IMR-90 (cell line): ENCODE results near the gene OPRL1. TPM values are rescaled to one million over a fixed set of nuclear protein-coding genes. Genes with fewer than 3 reads are reported as not detected.

ENCODE experiments used
- ATAC-seq: fragments of 200-7000 bp; cut with Tn5 transposase; 2 replicates; pipeline ENCODE4 v1.9.1; 2020; ENCODE audit warnings: low read depth, mild to moderate bottlenecking, moderate library complexity
- BruUV-seq: library from RNA; stranded (reverse); fragments of 400-500 nt; replicated peaks from 2 replicates; lab custom pipeline; 2021; lab: Mats Ljungman, UMichigan
- CTCF ChIA-PET: fragments of 300-600 bp; formaldehyde crosslinking; extraction: SDS; loops from one replicate; lab custom pipeline; 2021; ENCODE audit warnings: antibody characterized with exemption; lab: Yijun Ruan, JAX
- POLR2A ChIA-PET: fragments of 300-600 bp; sonication (Branson Sonifier 250); formaldehyde crosslinking; loops from one replicate; lab custom pipeline; 2022; ENCODE audit warnings: antibody characterized with exemption; ENCODE audit not compliant: unreplicated experiment; lab: Charles Lee
- DNase-seq: peaks from one replicate; pipeline ENCODE4 v3.0.0; 2013
- H2AFZ ChIP-seq: replicated peaks from 2 replicates; pipeline ENCODE3; 2013; ENCODE audit warnings: low read length, mild to moderate bottlenecking; ENCODE audit not compliant: poor library complexity
- H2AK5ac ChIP-seq: 2 replicates; pipeline ENCODE4 v1.6.1; 2013; ENCODE audit warnings: low read depth, low read length, inconsistent platforms
- H2AK9ac ChIP-seq: replicated peaks from 2 replicates; pipeline ENCODE3; 2013; ENCODE audit warnings: mild to moderate bottlenecking, low read depth, low read length, moderate library complexity; ENCODE audit not compliant: poor library complexity
- H2BK120ac ChIP-seq: 2 replicates; pipeline ENCODE4 v1.6.1; 2013; ENCODE audit warnings: low read depth, low read length, inconsistent platforms
- H2BK15ac ChIP-seq: 3 replicates; pipeline ENCODE4 v1.6.1; 2013; ENCODE audit warnings: low read depth, low read length, inconsistent platforms
- H2BK20ac ChIP-seq: 2 replicates; pipeline ENCODE4 v1.6.1; 2013; ENCODE audit warnings: low read depth, mild to moderate bottlenecking, inconsistent platforms, low read length, moderate library complexity
- H2BK5ac ChIP-seq: 2 replicates; pipeline ENCODE4 v1.6.1; 2013; ENCODE audit warnings: mild to moderate bottlenecking, low read depth, low read length, inconsistent platforms; ENCODE audit not compliant: poor library complexity, severe bottlenecking
- H3K14ac ChIP-seq: replicated peaks from 2 replicates; pipeline ENCODE4 v1.6.1; 2013; ENCODE audit warnings: low read depth, low read length, inconsistent platforms
- H3K18ac ChIP-seq: 2 replicates; pipeline ENCODE4 v1.6.1; 2013; ENCODE audit warnings: low read depth, low read length, control low read depth
- H3K23ac ChIP-seq: 2 replicates; pipeline ENCODE4 v1.6.1; 2013; ENCODE audit warnings: low read depth, low read length, inconsistent platforms
- H3K27ac ChIP-seq: 2 replicates; pipeline ENCODE4 v1.5.1; 2013; ENCODE audit warnings: mild to moderate bottlenecking, control low read depth, low read length; ENCODE audit not compliant: insufficient read depth
- H3K27me3 ChIP-seq: 2 replicates; pipeline ENCODE4 v1.6.1; 2013; ENCODE audit warnings: low read length; ENCODE audit not compliant: control insufficient read depth, insufficient read depth
- H3K36me3 ChIP-seq: 2 replicates; pipeline ENCODE4 v1.6.1; 2013; ENCODE audit warnings: low read length, mixed read lengths; ENCODE audit not compliant: control insufficient read depth, insufficient read depth
- H3K4ac ChIP-seq: 2 replicates; pipeline ENCODE4 v1.6.1; 2013; ENCODE audit warnings: low read depth, low read length, inconsistent platforms
- H3K4me1 ChIP-seq: 2 replicates; pipeline ENCODE4 v1.6.1; 2013; ENCODE audit warnings: low read length, mixed read lengths; ENCODE audit not compliant: control insufficient read depth, insufficient read depth
- H3K4me2 ChIP-seq: 2 replicates; pipeline ENCODE4 v1.6.1; 2013; ENCODE audit warnings: low read depth, mild to moderate bottlenecking, control low read depth, low read length, moderate library complexity
- H3K4me3 ChIP-seq: 2 replicates; pipeline ENCODE4 v1.5.1; 2013; ENCODE audit warnings: low read depth, mild to moderate bottlenecking, control low read depth, low read length, moderate library complexity; ENCODE audit not compliant: insufficient read depth
- H3K56ac ChIP-seq: 2 replicates; pipeline ENCODE4 v1.6.1; 2013; ENCODE audit warnings: low read length, inconsistent platforms; ENCODE audit not compliant: insufficient read depth; ENCODE audit errors: extremely low read depth
- H3K79me1 ChIP-seq, 2 experiments: 2 replicates each; pipeline ENCODE4 v1.6.1; 2013; ENCODE audit warnings: low read length in 2 of 2, inconsistent platforms in 1 of 2, low read depth in 1 of 2
- H3K9ac ChIP-seq: 2 replicates; pipeline ENCODE4 v1.6.1; 2013; ENCODE audit warnings: low read depth, low read length, control low read depth
- H3K9me1 ChIP-seq: 2 replicates; pipeline ENCODE4 v1.6.1; 2013; ENCODE audit warnings: low read length, inconsistent platforms; ENCODE audit not compliant: insufficient read depth
- H3K9me3 ChIP-seq: 2 replicates; pipeline ENCODE4 v1.6.1; 2013; ENCODE audit warnings: low read length; ENCODE audit not compliant: control insufficient read depth, insufficient read depth
- H4K20me1 ChIP-seq: 2 replicates; pipeline ENCODE4 v1.6.1; 2013; ENCODE audit warnings: low read length, inconsistent platforms; ENCODE audit not compliant: insufficient read depth
- H4K5ac ChIP-seq: 2 replicates; pipeline ENCODE4 v1.6.1; 2013; ENCODE audit warnings: mild to moderate bottlenecking, low read depth, low read length, control low read depth
- H4K8ac ChIP-seq, 2 experiments: 2 replicates each; pipeline ENCODE4 v1.6.1; 2013; ENCODE audit warnings: low read depth in 2 of 2, low read length in 2 of 2, control low read depth in 1 of 2, inconsistent platforms in 1 of 2
- H4K91ac ChIP-seq: 2 replicates; pipeline ENCODE4 v1.6.1; 2013; ENCODE audit warnings: low read depth, low read length, inconsistent platforms; ENCODE audit not compliant: insufficient read depth
- BHLHE40 ChIP-seq: fragments of 150-350 bp; IDR thresholded peaks from 2 replicates; pipeline ENCODE4 v1.6.1; 2016; ENCODE audit warnings: mild to moderate bottlenecking, low read depth, low read length
- CEBPB ChIP-seq: IDR thresholded peaks from 2 replicates; pipeline ENCODE4 v1.6.1; 2012; ENCODE audit warnings: low read depth, low read length, improper control_type of control experiment
- CHD1 ChIP-seq: IDR thresholded peaks from 2 replicates; pipeline ENCODE4 v1.6.1; 2012; ENCODE audit warnings: low read depth, low read length, improper control_type of control experiment
- ELK1 ChIP-seq: fragments of 150-350 bp; IDR thresholded peaks from 2 replicates; pipeline ENCODE4 v1.6.1; 2016; ENCODE audit warnings: low read depth, mild to moderate bottlenecking, low read length, moderate library complexity, borderline replicate concordance
- FOS ChIP-seq: fragments of 150-350 bp; IDR thresholded peaks from 2 replicates; pipeline ENCODE4 v1.6.1; 2016; ENCODE audit warnings: low read depth, low read length
- MAFK ChIP-seq: IDR thresholded peaks from 2 replicates; pipeline ENCODE4 v1.6.1; 2012; ENCODE audit warnings: low read depth, low read length, improper control_type of control experiment
- MAZ ChIP-seq: IDR thresholded peaks from 2 replicates; pipeline ENCODE4 v1.6.1; 2012; ENCODE audit warnings: low read depth, mild to moderate bottlenecking, low read length, improper control_type of control experiment, moderate library complexity, borderline replicate concordance
- NFE2L2 ChIP-seq: fragments of 150-350 bp; IDR thresholded peaks from 2 replicates; pipeline ENCODE4 v1.6.1; 2016; ENCODE audit warnings: low read depth, mild to moderate bottlenecking, low read length
- POLR2A ChIP-seq: IDR thresholded peaks from 2 replicates; pipeline ENCODE4 v1.6.1; 2012; ENCODE audit warnings: mild to moderate bottlenecking, low read depth, low read length
- RAD21 ChIP-seq: IDR thresholded peaks from 2 replicates; pipeline ENCODE4 v1.6.1; 2012; ENCODE audit warnings: low read length, improper control_type of control experiment
- RCOR1 ChIP-seq: IDR thresholded peaks from 2 replicates; pipeline ENCODE4 v1.6.1; 2012; ENCODE audit warnings: mild to moderate bottlenecking, low read length, improper control_type of control experiment; ENCODE audit not compliant: insufficient replicate concordance
- RFX5 ChIP-seq: IDR thresholded peaks from 2 replicates; pipeline ENCODE4 v1.8.0; 2012; ENCODE audit warnings: low read depth, mild to moderate bottlenecking, low read length, moderate library complexity
- SMC3 ChIP-seq: fragments of 150-350 bp; IDR thresholded peaks from 2 replicates; pipeline ENCODE4 v1.6.1; 2016; ENCODE audit warnings: low read depth, mild to moderate bottlenecking, antibody characterized with exemption, low read length, moderate library complexity
- USF2 ChIP-seq: fragments of 150-350 bp; IDR thresholded peaks from 2 replicates; pipeline ENCODE4 v1.6.1; 2017; ENCODE audit warnings: mild to moderate bottlenecking, antibody characterized with exemption, low read length, low read depth
- WGBS, 2 experiments: methylation state at CpG; one replicate each; pipeline versions ENCODE4 v1.1.5 to v1.1.7; 2013; ENCODE audit warnings: missing lambda C conversion rate in 2 of 2; ENCODE audit not compliant: insufficient read length in 1 of 2; ENCODE audit errors: extremely low coverage in 2 of 2; 5-methylcytosine and 5-hydroxymethylcytosine counted together
- dilution Hi-C: fragments of 300-500 bp; cut with HindIII; formaldehyde crosslinking; loops from one replicate; pipeline ENCODE4 v1.14.3; 2018; ENCODE audit warnings: low sequenced_read_pairs; ENCODE audit not compliant: unreplicated experiment
- in situ Hi-C: fragments of 300-500 bp; cut with MboI; formaldehyde crosslinking; loops from 3 replicates; pipeline ENCODE4 v1.14.3; 2019; ENCODE audit warnings: low sequenced_read_pairs, inconsistent platforms, mixed read lengths
- intact Hi-C: fragments of 100-400 bp; cut with micrococcal nuclease; formaldehyde crosslinking; loops from 2 replicates; pipeline ENCODE4 v1.10.0; 2022
- polyA plus RNA-seq, 3 experiments: library from polyadenylated mRNA; depleted of rRNA; stranded (reverse); fragments of >200 nt; gene quantifications; 2 replicates each; pipeline ENCODE4 v1.2.3, GENCODE V29; 2012; ENCODE audit warnings: low replicate concordance in 1 of 3
- total RNA-seq: library from RNA; depleted of rRNA; stranded (reverse); fragments of >200 nt; gene quantifications from 2 replicates; pipeline ENCODE4 v1.2.3, GENCODE V29; 2012
- TF ChIP-seq, protein P1 (sequence below): conservative IDR thresholded peaks from 2 replicates; pipeline ENCODE4 v1.5.1; 2012; ENCODE audit warnings: mild to moderate bottlenecking, low read depth, low read length, improper control_type of control experiment

Gene OPRL1
- total and polyA plus RNA-seq, 2 of the 4 experiments (the other 2 are of a cell fraction) = 0.36 to 1.2 TPM

DNA sequence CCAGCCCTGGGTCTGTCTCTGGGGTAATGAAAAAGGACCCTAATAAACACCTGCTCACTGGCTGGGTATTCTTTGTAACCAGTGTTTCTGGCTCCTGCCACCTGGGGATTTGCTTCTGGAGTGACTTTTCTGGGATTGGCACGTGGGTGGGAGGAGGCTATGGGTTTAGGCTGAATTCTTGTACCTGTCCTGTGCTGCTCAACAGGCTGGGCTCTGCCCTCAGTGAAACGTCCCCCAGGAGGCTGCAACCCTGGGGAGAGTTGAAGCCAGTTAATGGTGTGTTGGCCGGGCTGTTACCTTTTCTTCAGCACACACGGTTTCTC, 20.6 kb downstream of the OPRL1 start:
- no TSS peak for BruUV-seq
- intact Hi-C loops = no loop called here
- POLR2A ChIA-PET = no interaction called here
- Histone ChIP-seq H3K79me1 (no peaks in the 10 kb centered on the region), H3K4me3 (no peak overlapping the region), H3K23ac (no peak overlapping the region), H3K14ac (no peak overlapping the region), H2BK5ac (no peak overlapping the region), H4K8ac (no peak overlapping the region), H2BK120ac (no peak overlapping the region), H3K4me1 (no peaks in the 10 kb centered on the region), H3K56ac (no peak overlapping the region), H3K36me3 (no peaks in the 10 kb centered on the region), H3K18ac (no peak overlapping the region), H2AK9ac (no peak overlapping the region), H3K9me1 (no peaks in the 10 kb centered on the region), H2BK20ac (no peak overlapping the region), H3K4ac (no peak overlapping the region), H2AK5ac (no peak overlapping the region), H3K9ac (no peak overlapping the region), H3K27ac (no peak overlapping the region), H4K5ac (no peak overlapping the region), H3K4me2 (no peak overlapping the region), H4K20me1 (no peaks in the 10 kb centered on the region), H2BK15ac (no peak overlapping the region), H4K91ac (no peak overlapping the region), H3K9me3 (no peaks in the 10 kb centered on the region), H2AFZ (no peak overlapping the region), H3K27me3 (peaks cover 41% of the 10 kb centered on the region)
- 60% methylated on average over 1 of the region's 4 CpGs; no CpG with 5 or more reads in 1 of the 2 experiments for WGBS, 2 experiments
- ATAC-seq (no peak), DNase-seq (no peak)
- dilution Hi-C loops = no loop called here
- CTCF ChIA-PET = no interaction called here
- no peak for TF ChIP-seq ELK1
- TF ChIP-seq MAZ = no peak
- no peak for TF ChIP-seq RCOR1
- no peak for TF ChIP-seq MAFK
- TF ChIP-seq BHLHE40 = no peak
- no peak for TF ChIP-seq CHD1
- no peak for TF ChIP-seq POLR2A
- TF ChIP-seq RAD21 = no peak
- TF ChIP-seq RFX5 = no peak
- TF ChIP-seq FOS = no peak
- no peak for TF ChIP-seq USF2
- TF ChIP-seq SMC3 = no peak
- no peak for TF ChIP-seq NFE2L2
- no peak for TF ChIP-seq CEBPB
- TF ChIP-seq, protein P1, sequence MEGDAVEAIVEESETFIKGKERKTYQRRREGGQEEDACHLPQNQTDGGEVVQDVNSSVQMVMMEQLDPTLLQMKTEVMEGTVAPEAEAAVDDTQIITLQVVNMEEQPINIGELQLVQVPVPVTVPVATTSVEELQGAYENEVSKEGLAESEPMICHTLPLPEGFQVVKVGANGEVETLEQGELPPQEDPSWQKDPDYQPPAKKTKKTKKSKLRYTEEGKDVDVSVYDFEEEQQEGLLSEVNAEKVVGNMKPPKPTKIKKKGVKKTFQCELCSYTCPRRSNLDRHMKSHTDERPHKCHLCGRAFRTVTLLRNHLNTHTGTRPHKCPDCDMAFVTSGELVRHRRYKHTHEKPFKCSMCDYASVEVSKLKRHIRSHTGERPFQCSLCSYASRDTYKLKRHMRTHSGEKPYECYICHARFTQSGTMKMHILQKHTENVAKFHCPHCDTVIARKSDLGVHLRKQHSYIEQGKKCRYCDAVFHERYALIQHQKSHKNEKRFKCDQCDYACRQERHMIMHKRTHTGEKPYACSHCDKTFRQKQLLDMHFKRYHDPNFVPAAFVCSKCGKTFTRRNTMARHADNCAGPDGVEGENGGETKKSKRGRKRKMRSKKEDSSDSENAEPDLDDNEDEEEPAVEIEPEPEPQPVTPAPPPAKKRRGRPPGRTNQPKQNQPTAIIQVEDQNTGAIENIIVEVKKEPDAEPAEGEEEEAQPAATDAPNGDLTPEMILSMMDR = no peak
- in situ Hi-C loops = no loop called here
